ENCODE data around the gene STAT3.
"Not testable (repeated sequence)": the region's sequence is repeated elsewhere in the genome, so short reads cannot be mapped to it uniquely, and the experiment has no call there.

STAT3 gene

DNA sequence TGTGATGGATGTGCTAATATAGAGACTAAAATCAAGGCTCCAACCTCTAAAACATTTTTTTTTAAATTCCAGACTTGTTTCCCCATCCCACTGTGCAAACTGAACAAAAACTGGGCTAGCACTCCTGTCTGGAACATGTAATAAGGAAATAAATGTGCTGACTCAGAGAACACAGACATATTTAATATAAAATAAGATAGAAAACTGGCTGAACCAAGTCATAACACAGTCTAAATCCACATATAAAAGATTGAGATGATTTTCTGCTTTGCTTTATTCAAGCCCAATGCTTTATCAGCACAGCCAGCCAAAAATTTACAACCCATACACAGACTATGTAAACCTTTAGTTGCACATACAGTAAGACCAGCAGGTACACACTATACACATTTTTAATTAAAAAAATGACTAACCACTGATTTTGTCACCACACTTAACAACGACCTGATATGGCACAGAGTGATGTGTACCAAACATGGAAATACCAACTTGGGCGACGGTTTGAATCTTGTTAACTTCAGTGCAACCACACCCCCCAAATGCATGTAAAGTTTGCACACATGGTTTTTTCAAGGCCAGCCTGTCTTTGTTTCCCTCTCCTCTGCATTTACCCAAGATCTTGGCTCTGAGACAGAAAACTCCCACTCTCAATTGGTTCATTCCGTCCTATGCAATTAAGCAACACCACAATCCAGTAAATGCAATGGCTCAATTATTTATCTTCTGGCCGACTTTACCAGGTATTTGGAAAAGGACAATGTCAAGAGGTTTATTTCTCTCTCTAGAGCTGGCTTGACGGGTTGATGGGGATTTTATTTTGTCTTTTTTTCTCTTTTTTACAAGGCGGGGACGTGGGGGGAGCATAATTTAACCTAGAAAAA, 1.2 kb downstream of the STAT3 start:
- DNase-seq, result peak in 1 of 51 donors; percentile 15

DNA sequence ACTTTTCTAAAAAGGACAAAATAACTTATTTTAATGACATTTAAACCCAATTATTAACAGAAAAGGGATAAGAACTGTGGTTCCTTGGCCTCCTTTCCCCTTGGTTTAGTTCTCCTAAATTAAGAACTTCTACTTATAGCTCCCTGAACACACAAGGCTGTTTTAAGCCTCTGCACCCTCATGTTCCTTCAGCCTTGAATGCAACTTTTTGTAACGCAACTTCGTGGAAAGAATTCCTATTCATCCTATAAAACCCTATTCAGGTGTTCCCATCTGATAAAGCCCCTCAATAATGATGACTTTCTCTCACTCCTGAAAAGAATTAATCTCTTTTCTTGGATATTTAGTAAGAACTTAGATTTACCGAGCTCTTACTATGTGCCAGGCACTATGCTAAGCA, 6.3 kb downstream of the STAT3 start:
- no peak for DNase-seq

DNA sequence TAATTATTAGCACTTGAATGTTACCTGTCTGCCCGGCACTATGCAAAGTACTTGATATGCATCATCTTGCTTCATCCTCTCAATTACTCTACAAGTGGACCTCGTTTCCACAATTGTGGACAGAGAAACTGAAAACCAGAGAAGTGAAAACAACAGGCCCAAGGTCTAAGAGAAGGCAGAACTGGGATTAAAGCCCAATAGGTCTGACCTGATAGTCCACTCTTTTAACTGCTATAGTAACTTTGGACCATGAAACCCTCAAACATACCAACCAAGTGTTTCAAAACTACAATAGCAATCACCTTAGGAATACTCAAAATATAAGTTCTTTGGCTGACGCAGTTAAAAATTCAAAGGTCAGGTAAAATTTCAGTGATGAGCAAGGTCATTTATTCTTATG, 7.3 kb downstream of the STAT3 start:
- DNase-seq, result no peak

DNA sequence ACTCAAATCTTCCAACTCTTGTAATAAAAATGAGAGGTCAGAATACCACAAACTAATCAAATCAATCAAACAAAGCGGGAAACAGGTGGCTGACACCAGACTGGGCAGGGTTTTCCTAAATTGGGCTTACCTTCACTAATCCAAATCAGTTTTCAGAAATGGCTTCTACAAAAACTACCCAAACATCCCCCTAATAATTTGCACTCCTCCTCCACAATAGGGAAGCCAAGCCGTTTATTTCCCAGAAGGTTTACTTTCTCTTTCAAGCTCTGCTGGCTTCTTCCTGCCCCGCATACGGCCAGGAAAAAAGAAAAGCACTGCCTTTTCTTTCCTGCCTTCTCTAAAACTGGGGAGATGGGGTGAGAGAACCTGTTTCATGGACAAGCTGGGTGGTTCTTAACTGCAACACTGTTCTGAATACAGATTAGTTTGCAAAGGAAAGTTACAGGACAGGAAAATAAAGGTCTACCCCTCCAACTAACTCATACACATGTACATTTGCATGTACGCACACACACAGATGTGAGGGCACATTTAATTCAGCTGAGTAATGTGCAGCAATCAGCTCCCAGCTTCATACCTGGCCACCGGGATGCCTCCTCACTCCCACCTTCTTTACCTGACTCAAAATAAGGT, 9.2 kb downstream of the STAT3 start:
- DNase-seq, result peak in 1 of 51 donors; percentile 6

DNA sequence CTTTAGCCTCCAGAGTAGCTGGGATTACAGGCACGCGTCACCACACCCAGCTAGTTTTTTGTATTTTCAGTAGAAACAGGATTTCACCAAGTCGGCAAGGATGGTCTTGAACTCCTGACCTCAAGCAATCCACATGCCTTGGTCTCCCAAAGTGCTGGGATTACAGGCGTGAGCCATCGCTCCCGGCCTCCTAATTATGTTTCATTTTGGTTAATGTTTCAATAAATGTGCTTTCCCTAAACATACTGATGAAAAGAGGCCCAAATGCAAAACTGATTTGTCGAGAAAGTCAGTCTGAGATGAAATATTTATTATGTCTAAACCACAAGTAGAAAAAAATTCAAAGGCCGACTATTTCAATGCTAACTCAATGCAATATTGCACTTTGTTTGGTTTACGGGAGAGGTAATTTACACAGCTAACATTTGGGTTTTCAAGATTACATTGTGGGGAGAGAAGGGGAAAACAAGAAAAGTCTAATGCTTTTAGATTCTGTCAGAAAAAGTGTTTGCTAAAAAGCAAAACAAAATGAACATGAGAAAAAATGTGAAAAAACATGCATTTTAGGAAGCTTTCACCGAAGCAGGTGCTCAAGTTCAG, 9.8 kb downstream of the STAT3 start:
- DNase-seq, result no peak

DNA sequence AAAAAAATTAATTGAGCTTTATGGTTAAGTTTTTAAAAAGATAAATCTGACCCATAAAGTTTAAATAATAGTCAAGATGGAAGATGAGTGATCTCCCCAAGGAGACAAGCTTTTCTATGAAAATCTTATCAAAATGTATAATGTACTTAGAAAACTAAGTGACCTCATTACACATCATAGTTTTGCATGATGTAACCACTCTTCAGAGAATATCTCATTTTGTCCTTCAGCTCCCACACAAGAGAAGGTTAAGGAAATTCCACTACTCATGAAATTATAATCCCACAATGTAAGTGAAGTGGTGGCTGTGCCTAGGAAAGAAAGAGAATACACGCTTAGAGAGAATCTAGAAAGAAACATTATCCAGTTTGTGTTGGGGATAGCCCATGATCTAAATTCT, 14.3 kb downstream of the STAT3 start:
- DNase-seq, result no peak

DNA sequence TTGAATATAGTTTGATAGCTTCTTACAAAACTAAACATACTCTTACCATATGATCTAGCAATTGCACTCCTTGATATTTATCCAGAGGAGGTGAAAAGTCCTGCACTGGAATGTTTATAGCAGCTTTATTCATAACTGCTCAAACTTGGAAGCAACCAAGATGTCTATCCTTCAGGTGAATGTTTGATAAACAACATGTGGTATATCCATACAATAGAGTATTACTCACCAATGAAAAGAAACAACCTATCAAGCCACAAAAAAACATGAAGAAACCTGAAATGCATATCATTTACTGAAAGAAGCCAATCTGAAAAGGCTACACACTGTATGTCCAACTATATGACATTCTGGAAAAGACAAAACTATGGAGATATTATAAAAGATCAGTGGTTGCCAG, 16.1 kb downstream of the STAT3 start:
- DNase-seq, result no peak

DNA sequence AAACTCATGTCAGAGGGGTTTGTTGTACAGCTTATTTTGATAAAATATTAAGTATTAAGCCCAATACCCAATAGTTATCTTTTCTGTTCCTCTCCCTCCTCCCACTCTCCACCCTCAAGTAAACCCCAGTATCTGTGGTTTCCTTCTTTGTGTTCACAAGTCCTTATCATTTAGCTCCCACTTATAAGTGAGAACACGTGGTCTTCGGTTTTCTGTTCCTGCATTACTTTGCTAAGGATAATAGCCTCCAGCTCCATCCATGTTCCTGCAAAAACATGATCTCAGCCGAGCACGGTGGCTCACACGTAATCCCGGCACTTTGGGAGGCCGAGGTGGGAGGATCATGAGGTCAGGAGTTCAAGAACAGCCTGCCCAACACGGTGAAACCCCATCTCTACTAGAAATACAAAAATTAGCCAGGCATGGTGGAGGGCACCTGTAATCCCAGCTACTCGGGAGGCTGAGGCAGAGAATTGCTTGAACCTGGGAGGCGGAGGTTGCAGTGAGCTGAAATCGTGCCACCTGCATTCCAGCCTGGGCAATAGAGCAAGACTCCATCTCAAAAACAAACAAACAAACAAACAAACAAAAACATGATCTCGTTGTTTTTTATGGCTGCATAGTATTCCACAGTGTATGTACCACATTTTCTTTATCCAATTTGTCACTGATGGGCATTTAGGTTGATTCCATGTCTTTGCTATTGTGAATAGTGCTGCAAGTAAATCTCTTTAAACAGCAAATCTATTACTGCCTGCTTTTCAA, 19.3 kb downstream of the STAT3 start:
- not testable (repeated sequence) for DNase-seq

DNA sequence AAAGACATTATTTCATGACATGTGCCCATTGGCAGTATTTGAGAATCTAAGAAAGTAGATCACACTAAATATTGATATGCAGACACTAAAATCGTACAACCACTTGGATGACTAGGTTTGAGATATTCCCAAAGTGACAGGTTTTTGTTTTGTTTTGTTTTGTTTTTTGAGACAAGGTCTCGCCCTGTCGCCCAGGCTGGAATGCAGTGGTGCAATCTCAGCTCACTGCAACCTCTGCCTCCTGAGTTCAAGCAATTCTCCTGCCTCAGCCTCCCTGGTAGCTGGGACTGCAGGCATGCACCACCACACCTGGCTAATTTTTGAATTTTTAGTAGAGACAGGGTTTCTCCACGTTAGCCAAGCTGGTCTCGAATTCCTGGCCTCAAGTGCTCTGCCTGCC, 19.9 kb downstream of the STAT3 start:
- DNase-seq, result not testable (repeated sequence)

DNA sequence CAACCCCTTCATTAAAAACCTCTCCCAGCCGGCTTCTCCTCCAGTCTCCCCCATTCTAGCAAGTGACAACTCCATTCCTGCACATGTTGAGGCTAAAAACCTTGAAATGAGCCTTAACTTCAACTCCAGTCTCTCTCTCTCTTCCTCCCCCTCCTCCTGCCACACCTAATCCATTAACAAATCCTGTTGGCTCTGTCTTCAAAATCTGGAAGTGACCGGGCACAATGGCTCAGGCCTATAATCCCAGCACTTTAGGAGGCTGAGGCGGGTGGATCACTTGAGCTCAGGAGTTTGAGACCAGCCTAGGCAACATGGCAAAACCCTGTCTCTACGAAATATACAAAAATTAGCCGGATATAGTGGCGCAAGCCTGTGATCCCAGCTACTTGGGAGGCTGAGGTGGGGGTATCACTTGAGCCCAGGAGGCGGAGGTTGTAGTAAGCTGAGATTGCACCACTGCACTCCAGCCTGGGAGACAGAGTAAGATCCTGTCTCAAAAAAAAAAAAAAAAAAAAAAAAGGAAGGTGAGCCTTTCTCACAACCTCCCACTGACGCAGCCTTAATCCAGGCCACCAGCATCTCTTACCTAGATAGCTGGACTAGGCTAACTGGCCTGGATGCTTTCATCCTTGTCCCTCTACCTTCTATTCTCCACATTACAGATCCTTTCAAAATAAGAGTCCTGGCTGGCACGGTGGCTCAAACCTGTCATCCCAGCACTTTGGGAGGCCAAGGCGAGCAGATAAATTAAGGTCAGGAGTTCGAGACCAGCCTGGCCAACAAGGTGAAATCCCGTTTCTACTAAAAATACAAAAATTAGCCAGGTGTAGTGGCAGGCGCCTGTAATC, 21.8 kb downstream of the STAT3 start:
- not testable (repeated sequence) for DNase-seq

DNA sequence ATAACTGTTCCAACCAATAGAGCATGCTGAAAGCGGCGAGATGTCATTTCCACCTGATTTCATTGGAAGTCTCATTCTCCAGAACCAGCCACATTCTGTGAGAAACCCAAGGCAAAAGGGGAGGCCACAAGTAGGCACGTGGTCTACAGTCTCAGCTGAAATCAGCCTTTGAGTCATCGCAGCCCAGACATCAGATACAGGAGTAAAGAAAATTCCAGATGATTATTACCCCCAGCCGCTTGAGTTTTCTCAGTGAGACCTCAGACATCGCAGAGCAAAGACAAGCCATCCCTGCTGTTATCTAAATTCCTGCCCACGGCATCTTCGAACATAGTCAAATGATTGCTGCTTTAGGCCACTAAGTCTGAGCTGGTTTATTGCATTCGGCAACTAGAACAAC, 23.1 kb downstream of the STAT3 start:
- no peak for DNase-seq

DNA sequence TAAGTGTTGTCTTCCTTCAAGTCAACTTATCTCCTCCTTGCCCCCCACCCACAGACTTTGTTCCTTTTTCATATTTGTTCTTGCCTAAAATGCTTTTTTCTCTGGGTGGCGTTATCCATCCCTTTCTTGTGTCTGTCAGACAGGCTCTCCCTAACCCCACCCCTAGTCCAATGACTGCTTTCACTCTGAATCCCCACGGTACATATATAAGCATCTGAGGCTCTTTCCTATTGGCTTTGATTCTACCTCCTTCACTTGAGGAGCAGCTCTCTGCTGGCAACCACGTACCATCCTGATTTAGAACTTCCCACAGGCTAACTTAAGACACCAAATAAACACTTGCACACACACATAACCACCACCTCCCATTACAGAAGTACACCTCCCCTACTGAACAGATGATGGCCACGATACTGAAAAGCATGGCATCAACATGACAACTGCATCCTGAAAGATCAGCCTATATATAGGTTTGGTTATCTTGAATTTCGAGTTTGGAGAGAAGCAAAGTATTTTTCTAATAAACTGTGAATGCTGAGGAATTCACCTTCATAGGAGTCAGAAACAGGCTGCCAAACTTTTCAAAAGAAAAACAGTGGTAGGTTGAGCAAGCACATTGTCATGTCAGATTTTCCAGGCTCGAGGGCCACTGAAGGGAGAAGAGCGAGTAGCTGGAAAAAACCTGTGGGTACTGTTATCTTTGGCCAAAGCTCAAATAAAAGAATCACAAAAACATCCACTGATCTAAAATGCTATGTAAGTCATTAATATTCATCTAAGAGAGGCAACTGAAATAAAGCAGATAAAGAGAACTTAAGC, 24.3 kb downstream of the STAT3 start:
- no peak for DNase-seq

DNA sequence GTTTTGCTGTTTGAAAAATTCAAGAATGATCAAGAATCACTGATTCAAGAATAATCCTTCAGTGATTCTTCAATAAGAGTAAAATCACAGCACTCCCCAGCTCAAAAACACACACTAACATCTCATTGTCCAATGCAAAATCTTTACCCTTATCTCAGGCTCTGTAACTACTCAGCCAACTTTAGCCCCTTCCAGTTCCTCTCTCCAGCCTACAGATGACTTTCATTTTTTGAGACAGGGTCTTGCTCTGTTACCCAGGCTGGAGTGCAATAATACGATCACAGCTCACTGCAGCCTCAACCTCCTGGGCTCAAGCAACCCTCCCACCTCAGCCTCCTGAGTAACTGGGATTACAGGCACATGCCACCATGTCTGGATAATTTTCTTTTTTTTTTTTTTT, 25.0 kb downstream of the STAT3 start:
- DNase-seq, result no peak

DNA sequence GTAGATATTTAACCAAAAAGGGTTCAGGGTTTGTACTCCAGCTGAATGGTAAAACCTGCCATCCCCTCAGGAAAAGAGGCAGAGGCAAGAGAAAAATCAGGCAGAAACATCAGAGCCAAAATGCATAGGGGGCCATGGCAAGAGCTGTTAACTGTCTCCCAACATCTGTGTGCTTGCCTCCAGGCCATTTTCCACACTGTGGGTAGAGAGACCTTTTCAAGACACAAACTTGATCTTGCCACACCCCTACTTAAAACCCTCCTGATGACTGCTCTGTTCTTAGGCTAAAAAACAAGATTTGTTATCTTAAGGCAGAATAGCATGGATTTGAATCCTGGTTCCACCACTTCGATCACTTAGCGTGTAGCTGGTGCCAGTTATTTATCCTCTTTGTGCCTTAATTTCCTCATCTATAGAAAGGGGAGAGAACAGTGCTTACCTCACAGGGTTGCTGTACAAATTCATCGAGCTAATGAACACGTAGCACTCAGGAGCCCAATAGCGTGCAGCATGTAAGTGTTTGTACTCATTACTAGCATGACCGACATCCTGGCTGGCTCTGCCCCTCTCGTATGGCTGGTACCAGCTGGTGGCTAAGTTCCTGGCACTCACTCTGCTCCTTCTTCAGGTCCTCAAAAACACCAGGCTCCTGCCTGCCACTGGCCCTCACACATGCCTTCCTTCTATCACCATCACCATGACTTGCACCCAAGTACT, 25.8 kb downstream of the STAT3 start:
- DNase-seq, result no peak

DNA sequence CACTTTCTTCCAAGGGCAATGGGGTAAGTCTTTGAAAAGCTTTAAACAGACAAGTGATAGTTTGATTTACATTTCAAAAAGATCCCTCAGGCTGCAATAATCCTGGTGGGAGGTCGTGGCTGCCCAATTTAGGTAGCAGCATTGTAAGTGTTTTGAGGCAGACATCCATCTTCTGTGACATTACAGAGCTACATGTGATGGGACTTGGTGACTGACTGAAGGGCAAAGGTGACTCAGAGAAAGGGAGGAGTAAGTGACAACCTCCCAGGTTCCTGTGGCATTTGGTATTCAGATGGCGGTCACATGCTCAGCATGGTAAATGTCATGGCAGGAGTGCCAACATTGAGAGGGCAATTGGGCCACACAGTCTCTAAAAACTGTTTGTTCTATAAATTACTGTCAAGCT, 26.5 kb downstream of the STAT3 start:
- DNase-seq, result no peak

DNA sequence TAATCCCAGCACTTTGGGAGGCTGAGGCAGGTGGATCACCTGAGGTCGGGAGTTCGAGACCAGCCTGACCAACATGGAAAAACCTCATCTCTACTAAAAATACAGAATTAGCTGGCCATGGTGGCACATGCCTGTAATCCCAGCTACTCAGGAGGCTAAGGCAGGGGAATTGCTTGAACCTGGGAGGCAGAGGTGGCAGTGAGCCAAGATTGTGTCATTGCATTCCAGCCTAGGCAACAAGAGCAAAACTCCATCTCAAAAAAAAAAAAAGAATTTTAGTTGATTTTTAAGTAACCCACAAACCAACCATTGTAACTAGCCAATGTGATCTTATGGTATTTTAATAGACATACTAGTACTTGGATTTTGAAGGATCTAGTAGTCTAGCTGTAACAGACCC, 27.9 kb downstream of the STAT3 start:
- DNase-seq, result not testable (repeated sequence)

DNA sequence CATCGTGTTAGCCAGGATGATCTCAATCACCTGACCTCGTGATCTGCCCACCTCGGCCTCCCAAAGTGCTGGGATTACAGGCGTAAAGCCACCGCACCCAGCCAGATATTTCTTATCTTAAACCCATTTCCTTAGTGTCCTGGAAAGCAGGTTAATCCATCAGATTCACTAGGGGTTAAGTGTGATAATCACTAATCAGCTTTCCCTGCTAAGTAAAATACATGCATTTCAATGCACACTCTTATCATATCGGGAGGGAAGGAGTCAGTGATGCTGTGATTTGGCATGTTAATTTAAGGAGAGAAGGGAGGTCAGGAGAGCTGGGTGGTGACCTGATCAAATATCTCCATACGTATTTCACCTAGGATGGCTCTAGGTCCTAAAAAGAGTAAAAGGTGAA, 29.1 kb downstream of the STAT3 start:
- no peak for DNase-seq

DNA sequence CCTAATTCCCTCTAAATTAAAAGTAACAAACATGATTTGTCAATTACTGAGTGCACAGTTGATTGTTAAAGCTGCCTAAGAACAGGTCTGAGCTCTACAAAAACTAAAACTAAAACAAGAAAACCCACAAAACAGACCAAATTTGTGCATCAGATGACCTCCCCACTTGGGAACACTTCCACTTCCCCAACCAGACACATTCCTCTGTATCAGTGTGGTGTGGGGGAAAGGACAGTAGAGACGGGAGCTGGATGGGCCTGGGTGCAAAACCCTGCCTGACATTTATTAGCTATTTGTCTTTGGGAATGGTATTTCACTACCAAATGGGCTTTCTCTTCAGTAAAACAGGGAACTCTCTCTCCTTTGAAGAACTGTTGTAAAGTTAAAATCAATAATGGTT, 29.8 kb downstream of the STAT3 start:
- no peak for DNase-seq

Measured in hypothalamus (tissue), 51 donors.